ENCODE results near the gene CARD10. TPM values are rescaled to one million over a fixed set of nuclear protein-coding genes. Genes with fewer than 3 reads are reported as not detected.

CARD10 gene
- total and polyA plus RNA-seq, 2 of the 13 experiments (the other 11 are each of a cell fraction or from before 2014, with no cell fraction given), result 35.2 to 55.8 TPM

DNA sequence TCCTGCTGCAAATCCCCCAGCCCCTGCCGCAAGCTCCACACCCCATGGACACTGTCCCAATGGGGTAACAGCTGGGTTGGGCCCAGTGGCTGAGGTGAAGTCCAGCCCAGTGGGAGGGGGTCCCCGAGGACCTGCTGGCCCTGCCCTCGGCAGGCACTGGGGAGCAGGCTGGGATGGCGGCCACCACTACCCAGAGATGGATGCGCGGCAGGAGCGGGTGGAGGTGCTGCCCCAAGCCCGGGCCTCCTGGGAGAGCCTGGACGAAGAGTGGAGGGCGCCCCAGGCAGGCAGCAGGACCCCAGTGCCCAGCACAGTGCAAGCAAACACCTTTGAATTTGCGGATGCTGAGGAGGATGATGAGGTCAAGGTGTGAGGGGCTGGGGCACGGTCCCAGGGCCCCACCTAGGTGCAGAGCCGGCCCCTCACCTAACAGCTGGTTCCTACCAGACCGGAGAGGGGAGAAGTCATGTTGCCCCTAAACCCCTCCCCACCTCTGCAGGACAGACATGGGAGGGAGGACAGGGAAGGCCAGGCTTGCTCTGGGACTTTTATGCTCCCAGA, 49.3 kb upstream of the CARD10 start (continued):
- TF ChIP-seq, protein P1, sequence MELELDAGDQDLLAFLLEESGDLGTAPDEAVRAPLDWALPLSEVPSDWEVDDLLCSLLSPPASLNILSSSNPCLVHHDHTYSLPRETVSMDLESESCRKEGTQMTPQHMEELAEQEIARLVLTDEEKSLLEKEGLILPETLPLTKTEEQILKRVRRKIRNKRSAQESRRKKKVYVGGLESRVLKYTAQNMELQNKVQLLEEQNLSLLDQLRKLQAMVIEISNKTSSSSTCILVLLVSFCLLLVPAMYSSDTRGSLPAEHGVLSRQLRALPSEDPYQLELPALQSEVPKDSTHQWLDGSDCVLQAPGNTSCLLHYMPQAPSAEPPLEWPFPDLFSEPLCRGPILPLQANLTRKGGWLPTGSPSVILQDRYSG (CRISPR knock-in tag; IDR thresholded peaks at IDR 0.05), result no peak
- TF ChIP-seq, protein P2, sequence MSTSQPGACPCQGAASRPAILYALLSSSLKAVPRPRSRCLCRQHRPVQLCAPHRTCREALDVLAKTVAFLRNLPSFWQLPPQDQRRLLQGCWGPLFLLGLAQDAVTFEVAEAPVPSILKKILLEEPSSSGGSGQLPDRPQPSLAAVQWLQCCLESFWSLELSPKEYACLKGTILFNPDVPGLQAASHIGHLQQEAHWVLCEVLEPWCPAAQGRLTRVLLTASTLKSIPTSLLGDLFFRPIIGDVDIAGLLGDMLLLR (CRISPR knock-in tag; IDR thresholded peaks at IDR 0.05), result no peak
- peak; percentile 16; the same call in 1 of the 2 replicates for TF ChIP-seq ZFP90 (CRISPR knock-in tag; IDR thresholded peaks at IDR 0.05; ENCODE audit: borderline replicate concordance)
- TF ChIP-seq, protein P3, sequence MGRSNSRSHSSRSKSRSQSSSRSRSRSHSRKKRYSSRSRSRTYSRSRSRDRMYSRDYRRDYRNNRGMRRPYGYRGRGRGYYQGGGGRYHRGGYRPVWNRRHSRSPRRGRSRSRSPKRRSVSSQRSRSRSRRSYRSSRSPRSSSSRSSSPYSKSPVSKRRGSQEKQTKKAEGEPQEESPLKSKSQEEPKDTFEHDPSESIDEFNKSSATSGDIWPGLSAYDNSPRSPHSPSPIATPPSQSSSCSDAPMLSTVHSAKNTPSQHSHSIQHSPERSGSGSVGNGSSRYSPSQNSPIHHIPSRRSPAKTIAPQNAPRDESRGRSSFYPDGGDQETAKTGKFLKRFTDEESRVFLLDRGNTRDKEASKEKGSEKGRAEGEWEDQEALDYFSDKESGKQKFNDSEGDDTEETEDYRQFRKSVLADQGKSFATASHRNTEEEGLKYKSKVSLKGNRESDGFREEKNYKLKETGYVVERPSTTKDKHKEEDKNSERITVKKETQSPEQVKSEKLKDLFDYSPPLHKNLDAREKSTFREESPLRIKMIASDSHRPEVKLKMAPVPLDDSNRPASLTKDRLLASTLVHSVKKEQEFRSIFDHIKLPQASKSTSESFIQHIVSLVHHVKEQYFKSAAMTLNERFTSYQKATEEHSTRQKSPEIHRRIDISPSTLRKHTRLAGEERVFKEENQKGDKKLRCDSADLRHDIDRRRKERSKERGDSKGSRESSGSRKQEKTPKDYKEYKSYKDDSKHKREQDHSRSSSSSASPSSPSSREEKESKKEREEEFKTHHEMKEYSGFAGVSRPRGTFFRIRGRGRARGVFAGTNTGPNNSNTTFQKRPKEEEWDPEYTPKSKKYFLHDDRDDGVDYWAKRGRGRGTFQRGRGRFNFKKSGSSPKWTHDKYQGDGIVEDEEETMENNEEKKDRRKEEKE (IDR thresholded peaks at IDR 0.05), result no peak
- peak; percentile 59 for TF ChIP-seq TAF15 (IDR thresholded peaks at IDR 0.05; ENCODE audit: low read depth, low read length, poor library complexity, severe bottlenecking)
- TF ChIP-seq RAD21 (CRISPR knock-in tag; IDR thresholded peaks at IDR 0.05), result no peak
- no peak for TF ChIP-seq MEIS1 (CRISPR knock-in tag; IDR thresholded peaks at IDR 0.05; ENCODE audit: borderline replicate concordance)
- no peak for TF ChIP-seq CBX1 (IDR thresholded peaks at IDR 0.05; ENCODE audit: low read depth)
- TF ChIP-seq PCBP1 (IDR thresholded peaks at IDR 0.05; ENCODE audit: borderline replicate concordance, low read depth, low read length), result no peak; the same call in 1 of the 2 replicates
- TF ChIP-seq, protein P4, sequence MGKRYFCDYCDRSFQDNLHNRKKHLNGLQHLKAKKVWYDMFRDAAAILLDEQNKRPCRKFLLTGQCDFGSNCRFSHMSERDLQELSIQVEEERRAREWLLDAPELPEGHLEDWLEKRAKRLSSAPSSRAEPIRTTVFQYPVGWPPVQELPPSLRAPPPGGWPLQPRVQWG (CRISPR knock-in tag; IDR thresholded peaks at IDR 0.05; ENCODE audit: borderline replicate concordance, low read depth), result no peak
- TF ChIP-seq, protein P5, sequence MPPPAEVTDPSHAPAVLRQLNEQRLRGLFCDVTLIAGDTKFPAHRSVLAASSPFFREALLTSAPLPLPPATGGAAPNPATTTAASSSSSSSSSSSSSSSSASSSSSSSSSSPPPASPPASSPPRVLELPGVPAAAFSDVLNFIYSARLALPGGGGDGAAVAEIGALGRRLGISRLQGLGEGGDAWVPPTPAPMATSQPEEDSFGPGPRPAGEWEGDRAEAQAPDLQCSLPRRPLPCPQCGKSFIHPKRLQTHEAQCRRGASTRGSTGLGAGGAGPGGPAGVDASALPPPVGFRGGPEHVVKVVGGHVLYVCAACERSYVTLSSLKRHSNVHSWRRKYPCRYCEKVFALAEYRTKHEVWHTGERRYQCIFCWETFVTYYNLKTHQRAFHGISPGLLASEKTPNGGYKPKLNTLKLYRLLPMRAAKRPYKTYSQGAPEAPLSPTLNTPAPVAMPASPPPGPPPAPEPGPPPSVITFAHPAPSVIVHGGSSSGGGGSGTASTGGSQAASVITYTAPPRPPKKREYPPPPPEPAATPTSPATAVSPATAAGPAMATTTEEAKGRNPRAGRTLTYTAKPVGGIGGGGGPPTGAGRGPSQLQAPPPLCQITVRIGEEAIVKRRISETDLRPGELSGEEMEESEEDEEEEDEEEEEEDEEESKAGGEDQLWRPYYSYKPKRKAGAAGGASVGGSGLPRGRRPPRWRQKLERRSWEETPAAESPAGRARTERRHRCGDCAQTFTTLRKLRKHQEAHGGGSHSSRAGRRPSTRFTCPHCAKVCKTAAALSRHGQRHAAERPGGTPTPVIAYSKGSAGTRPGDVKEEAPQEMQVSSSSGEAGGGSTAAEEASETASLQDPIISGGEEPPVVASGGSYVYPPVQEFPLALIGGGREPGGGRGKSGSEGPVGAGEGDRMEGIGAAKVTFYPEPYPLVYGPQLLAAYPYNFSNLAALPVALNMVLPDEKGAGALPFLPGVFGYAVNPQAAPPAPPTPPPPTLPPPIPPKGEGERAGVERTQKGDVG (CRISPR knock-in tag; IDR thresholded peaks at IDR 0.05; ENCODE audit: borderline replicate concordance), result no peak
- peak in 1 of 2 experiments; percentile 48; a peak in 3 of 4 replicates for TF ChIP-seq POLR2A (IDR thresholded peaks at IDR 0.05; ENCODE audit: insufficient read depth in 1 of 2, low read depth in 2 of 2, low read length in 2 of 2)
- peak; percentile 93 for TF ChIP-seq RBFOX2 (IDR thresholded peaks at IDR 0.05; ENCODE audit: low read depth, low read length)
- TF ChIP-seq, protein P6, sequence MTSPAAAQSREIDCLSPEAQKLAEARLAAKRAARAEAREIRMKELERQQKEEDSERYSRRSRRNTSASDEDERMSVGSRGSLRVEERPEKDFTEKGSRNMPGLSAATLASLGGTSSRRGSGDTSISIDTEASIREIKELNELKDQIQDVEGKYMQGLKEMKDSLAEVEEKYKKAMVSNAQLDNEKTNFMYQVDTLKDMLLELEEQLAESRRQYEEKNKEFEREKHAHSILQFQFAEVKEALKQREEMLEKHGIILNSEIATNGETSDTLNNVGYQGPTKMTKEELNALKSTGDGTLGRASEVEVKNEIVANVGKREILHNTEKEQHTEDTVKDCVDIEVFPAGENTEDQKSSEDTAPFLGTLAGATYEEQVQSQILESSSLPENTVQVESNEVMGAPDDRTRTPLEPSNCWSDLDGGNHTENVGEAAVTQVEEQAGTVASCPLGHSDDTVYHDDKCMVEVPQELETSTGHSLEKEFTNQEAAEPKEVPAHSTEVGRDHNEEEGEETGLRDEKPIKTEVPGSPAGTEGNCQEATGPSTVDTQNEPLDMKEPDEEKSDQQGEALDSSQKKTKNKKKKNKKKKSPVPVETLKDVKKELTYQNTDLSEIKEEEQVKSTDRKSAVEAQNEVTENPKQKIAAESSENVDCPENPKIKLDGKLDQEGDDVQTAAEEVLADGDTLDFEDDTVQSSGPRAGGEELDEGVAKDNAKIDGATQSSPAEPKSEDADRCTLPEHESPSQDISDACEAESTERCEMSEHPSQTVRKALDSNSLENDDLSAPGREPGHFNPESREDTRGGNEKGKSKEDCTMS (CRISPR knock-in tag; conservative IDR thresholded peaks at IDR 0.05), result no peak
- TF ChIP-seq, protein P7, sequence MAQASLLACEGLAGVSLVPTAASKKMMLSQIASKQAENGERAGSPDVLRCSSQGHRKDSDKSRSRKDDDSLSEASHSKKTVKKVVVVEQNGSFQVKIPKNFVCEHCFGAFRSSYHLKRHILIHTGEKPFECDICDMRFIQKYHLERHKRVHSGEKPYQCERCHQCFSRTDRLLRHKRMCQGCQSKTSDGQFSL (CRISPR knock-in tag; IDR thresholded peaks at IDR 0.05), result no peak
- TF ChIP-seq PHF5A (CRISPR knock-in tag; IDR thresholded peaks at IDR 0.05; ENCODE audit: low read depth, unreplicated experiment), result no peak
- TF ChIP-seq, protein P8, sequence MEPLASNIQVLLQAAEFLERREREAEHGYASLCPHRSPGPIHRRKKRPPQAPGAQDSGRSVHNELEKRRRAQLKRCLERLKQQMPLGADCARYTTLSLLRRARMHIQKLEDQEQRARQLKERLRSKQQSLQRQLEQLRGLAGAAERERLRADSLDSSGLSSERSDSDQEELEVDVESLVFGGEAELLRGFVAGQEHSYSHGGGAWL (CRISPR knock-in tag; IDR thresholded peaks at IDR 0.05), result no peak

Data from HepG2 (cell line).